HG03342 (cell line): Measurements from ENCODE around the gene STAT1.

ENCODE experiments used
- ATAC-seq: cut with Tn5 transposase; IDR thresholded peaks from one replicate; pipeline ENCODE4 v1.9.1; 2021; ENCODE audit warnings: mild to moderate bottlenecking, moderate library complexity; ENCODE audit not compliant: unreplicated experiment

Gene STAT1

DNA sequence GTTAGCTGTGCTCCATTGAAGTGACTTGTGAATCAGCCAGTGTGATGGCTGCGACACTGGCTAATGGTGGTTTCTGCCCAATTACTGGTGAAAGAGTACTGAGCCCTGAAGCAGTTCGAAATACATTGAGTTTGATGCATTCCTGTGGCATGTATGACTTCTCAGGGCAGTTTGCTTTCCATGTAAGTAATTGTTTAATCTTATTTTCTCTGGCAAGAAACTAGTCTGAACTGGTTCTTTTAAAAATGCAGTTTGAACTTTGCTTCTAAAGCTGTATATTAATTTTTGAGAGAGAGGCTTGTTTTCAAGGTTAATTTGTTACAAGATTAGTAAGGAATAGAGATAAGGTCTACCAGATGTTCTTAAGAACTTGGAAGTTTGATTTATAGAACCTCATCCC lies 86.7 kb downstream of the STAT1 start:
- ATAC-seq, result no peak

DNA sequence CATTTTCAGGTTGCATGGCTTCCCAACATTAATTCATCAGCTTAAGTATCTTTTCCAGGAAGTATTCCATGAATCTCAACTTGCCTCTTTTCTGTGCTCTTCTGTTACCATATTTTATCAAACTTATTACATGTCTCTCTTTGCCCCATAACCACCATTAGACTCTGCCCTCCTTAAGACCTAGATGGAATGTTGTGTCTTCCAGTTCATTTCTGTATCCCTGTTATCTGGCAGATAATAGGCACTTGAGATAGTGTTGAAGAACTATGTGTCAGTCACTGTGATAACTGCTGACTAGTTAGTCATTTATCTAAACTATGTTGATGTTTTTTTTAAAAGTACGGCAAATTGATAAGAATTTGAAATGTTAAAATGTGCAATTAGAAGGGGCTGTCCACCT lies 91.6 kb downstream of the STAT1 start:
- ATAC-seq, result no peak

DNA sequence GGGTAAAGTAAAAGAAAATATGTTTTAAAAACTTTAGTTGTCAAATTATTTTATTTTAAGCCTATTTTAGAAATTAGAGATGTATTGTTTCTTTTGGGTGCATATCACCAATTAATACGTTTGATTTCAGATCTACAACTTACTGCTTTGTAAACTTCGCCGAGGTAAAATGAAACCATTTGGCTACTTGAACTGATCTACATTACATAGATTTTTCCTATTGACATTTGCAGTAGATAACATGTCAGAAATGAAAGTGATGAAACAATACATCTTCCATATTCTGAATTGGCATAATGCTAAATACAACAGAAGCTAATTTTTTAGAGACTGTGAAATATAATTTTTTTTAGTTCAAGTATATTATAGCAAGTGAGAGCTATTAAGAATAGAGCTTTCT lies 93.9 kb downstream of the STAT1 start:
- no peak for ATAC-seq
